ENCODE measurements around the gene GIPC3. TPM values are rescaled to one million over a fixed set of nuclear protein-coding genes. Genes with fewer than 3 reads are reported as not detected.
A peak's percentile ranks its signal among the peaks of the same experiment; 100 is the strongest.

GIPC3 gene
- total RNA-seq, 2 donors from 2014 or later, result 0.93 to 1.5 TPM

GRCh38 chr19:3543150-3544057, 41.9 kb upstream of the GIPC3 start:
- H3K4me3 Mint-ChIP-seq, result no peak overlapping the region
- no peak for DNase-seq
- WGBS, 2 experiments (ENCODE audit: insufficient coverage in 1 of 2, insufficient read length in 1 of 2), result 96 to 98% methylated on average over 18 to 47 of the region's 47 CpGs
- H3K9me3 Mint-ChIP-seq, result no peaks in the 10 kb centered on the region
- TF ChIP-seq, protein P1, sequence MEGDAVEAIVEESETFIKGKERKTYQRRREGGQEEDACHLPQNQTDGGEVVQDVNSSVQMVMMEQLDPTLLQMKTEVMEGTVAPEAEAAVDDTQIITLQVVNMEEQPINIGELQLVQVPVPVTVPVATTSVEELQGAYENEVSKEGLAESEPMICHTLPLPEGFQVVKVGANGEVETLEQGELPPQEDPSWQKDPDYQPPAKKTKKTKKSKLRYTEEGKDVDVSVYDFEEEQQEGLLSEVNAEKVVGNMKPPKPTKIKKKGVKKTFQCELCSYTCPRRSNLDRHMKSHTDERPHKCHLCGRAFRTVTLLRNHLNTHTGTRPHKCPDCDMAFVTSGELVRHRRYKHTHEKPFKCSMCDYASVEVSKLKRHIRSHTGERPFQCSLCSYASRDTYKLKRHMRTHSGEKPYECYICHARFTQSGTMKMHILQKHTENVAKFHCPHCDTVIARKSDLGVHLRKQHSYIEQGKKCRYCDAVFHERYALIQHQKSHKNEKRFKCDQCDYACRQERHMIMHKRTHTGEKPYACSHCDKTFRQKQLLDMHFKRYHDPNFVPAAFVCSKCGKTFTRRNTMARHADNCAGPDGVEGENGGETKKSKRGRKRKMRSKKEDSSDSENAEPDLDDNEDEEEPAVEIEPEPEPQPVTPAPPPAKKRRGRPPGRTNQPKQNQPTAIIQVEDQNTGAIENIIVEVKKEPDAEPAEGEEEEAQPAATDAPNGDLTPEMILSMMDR (conservative IDR thresholded peaks at IDR 0.05), result no peak
- no peaks in the 10 kb centered on the region for H3K27me3 Mint-ChIP-seq (ENCODE audit: insufficient read depth)
- Histone ChIP-seq H3K9ac (ENCODE audit: extremely low read depth, low read length, poor library complexity, severe bottlenecking) (no peak overlapping the region), H3K4me3 (ENCODE audit: low read length) (no peak overlapping the region), H3K27ac (ENCODE audit: low read depth, low read length) (no peak overlapping the region), H3K36me3 (ENCODE audit: control insufficient read depth, insufficient read depth, low read length) (peaks cover 23% of the 10 kb centered on the region), H3K9me3 (ENCODE audit: control insufficient read depth, low read length) (no peaks in the 10 kb centered on the region), H3K27me3 (ENCODE audit: control insufficient read depth, insufficient read depth, low read length, poor library complexity, severe bottlenecking) (no peaks in the 10 kb centered on the region), H3K4me1 (ENCODE audit: control insufficient read depth, insufficient read depth, low read length) (no peaks in the 10 kb centered on the region)
- H3K4me1 Mint-ChIP-seq, result no peaks in the 10 kb centered on the region
- peaks cover 21% of the 10 kb centered on the region for H3K36me3 Mint-ChIP-seq (ENCODE audit: low read depth)
- H3K27ac Mint-ChIP-seq, result no peak overlapping the region

- Mint-ChIP-seq H3K4me1 (no peaks in the 10 kb centered on the region), H3K27me3 (ENCODE audit: insufficient read depth) (no peaks in the 10 kb centered on the region), H3K4me3 (no peak overlapping the region), H3K27ac (no peak overlapping the region), H3K36me3 (ENCODE audit: low read depth) (peaks cover 18% of the 10 kb centered on the region), H3K9me3 (no peaks in the 10 kb centered on the region)
- 93% methylated on average over 9 of the region's 9 CpGs; no CpG with 5 or more reads in 1 of the 2 experiments for WGBS, 2 experiments (ENCODE audit: insufficient coverage in 1 of 2, insufficient read length in 1 of 2)
- Histone ChIP-seq H3K9me3 (ENCODE audit: control insufficient read depth, low read length) (no peaks in the 10 kb centered on the region), H3K4me3 (ENCODE audit: low read length) (no peak overlapping the region), H3K36me3 (ENCODE audit: control insufficient read depth, insufficient read depth, low read length) (peaks cover 21% of the 10 kb centered on the region), H3K4me1 (ENCODE audit: control insufficient read depth, insufficient read depth, low read length) (no peaks in the 10 kb centered on the region), H3K9ac (ENCODE audit: extremely low read depth, low read length, poor library complexity, severe bottlenecking) (no peak overlapping the region), H3K27ac (ENCODE audit: low read depth, low read length) (no peak overlapping the region), H3K27me3 (ENCODE audit: control insufficient read depth, insufficient read depth, low read length, poor library complexity, severe bottlenecking) (no peaks in the 10 kb centered on the region)
- TF ChIP-seq, protein P1 (conservative IDR thresholded peaks at IDR 0.05), result no peak
- DNase-seq, result no peak
These were observed 41.3 kb upstream of the GIPC3 start for GRCh38 chr19:3544058-3544376.

DNA sequence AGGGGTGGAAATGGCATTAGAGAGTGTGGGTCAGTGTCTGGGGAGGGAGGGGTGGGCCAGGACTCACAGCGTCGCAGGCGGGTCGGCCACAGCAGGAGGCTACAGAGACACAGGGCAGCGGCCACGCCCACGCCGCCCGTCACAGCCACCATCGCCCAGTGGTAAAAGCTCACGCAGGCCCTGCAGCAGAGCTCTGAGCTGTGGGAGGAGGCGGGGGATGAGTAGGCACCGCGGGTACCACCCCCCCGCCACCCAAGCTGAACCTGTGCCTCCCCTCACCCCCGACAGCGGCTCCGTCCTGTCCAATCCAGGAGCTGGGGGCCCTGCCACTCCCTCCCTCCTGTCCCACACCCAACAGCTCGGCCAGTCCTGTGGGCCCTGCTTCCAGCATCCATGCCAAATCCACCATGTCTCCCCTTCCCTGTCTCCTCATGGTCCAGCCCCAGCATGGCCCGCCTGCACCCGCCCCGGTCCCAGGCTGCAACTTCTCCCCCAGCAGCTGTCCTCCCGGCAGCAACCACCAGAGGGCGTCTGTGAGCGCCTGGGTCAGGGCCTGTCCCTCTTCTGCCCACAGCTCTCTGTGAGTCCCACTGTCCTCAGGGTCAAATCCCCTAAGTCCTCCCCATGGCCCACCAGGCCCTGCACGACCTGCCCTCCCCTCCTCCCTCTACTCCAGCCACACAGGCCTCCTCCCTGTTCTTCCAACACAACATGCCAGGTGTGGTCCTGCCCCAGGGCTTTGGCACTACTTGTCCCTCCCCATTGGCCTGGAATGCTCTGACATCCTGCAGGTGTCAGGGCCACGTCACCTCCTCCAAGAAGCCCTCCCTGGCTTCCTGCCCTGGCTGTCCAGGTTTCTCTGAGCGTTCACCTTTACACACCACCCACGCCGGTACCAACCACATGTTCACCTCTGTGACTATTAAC, 40.3 kb upstream of the GIPC3 start:
- no peaks in the 10 kb centered on the region for H3K4me1 Mint-ChIP-seq
- H3K4me3 Mint-ChIP-seq, result no peak overlapping the region
- Histone ChIP-seq H3K4me1 (ENCODE audit: control insufficient read depth, insufficient read depth, low read length) (no peaks in the 10 kb centered on the region), H3K27ac (ENCODE audit: low read depth, low read length) (no peak overlapping the region), H3K36me3 (ENCODE audit: control insufficient read depth, insufficient read depth, low read length) (peaks cover 14% of the 10 kb centered on the region), H3K4me3 (ENCODE audit: low read length) (no peak overlapping the region), H3K9me3 (ENCODE audit: control insufficient read depth, low read length) (no peaks in the 10 kb centered on the region), H3K9ac (ENCODE audit: extremely low read depth, low read length, poor library complexity, severe bottlenecking) (no peak overlapping the region), H3K27me3 (ENCODE audit: control insufficient read depth, insufficient read depth, low read length, poor library complexity, severe bottlenecking) (no peaks in the 10 kb centered on the region)
- H3K9me3 Mint-ChIP-seq, result no peaks in the 10 kb centered on the region
- H3K27me3 Mint-ChIP-seq (ENCODE audit: insufficient read depth), result no peaks in the 10 kb centered on the region
- H3K27ac Mint-ChIP-seq, result no peak overlapping the region
- H3K36me3 Mint-ChIP-seq (ENCODE audit: low read depth), result peaks cover 11% of the 10 kb centered on the region
- TF ChIP-seq, protein P1 (conservative IDR thresholded peaks at IDR 0.05), result peak; percentile 98
- peak; percentile 97 for DNase-seq
- 43 to 77% methylated on average over 10 to 30 of the region's 30 CpGs for WGBS, 2 experiments (ENCODE audit: insufficient coverage in 1 of 2, insufficient read length in 1 of 2)

Measured in endodermal cell (in vitro differentiated cells).